Prostate gland (tissue), 2 donors: ENCODE measurements around the gene KIAA0232.

Source experiments
- POLR2AphosphoS5 ChIP-seq: sonication (generic); formaldehyde crosslinking; IDR thresholded peaks from one replicate; pipeline ENCODE4 v1.6.1; 2017; ENCODE audit warnings: antibody characterized with exemption
- TF ChIP-seq, protein P1 (sequence below), 4 experiments: fragments of 200-600 bp in 2 of 4; fragments of 450-650 bp in 2 of 4; sonication (generic) in 2 of 4; IDR thresholded peaks; 1 replicate in 3 of 4; 2 replicates in 1 of 4; pipeline ENCODE4 v1.5.1; 2016 to 2019; ENCODE audit warnings: antibody characterized with exemption in 4 of 4, mild to moderate bottlenecking in 2 of 4, moderate library complexity in 2 of 4

DNA sequence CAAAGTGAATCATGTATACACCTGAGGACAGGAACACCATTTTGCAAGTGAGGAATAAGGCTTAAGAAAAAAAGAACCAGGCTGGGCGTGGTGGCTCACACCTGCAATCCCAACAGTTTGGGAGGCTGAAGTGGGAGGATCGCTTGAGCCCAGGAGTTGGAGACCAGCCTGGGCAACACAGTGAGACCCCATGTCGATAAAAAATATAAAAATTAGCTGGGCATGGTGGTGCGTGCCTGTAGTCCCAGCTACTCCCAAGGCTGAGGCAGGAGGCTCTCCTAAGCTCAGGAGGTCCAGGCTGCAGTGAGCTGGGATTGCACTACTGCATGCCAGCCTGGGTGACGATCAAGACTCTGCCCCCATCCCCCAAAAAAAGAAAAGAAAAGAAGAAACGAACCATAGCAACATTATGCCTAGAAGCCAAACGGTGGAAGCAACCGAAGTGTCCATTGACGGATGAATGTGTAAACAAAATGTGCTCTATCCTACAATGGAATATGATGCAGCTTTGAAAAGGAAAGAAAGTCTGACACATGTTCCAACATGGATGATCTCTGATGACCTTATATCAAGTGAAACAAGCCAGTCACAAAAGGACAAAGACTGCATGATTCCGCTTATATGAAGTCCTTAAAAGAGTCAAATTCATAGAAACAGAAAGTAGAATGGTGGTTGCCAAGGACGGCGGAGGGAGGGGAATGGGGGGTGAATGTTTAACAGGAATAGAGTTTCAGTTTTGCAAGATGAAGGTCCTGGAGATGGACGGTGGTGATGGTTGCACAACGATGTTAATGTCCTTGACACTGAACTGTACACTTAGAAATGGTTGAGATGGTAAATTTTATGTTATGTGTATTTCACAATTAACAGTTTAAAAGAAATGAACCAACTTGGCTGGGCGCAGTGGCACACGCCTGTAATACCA is 8.6 kb upstream of the KIAA0232 start:
- TF ChIP-seq, protein P1, sequence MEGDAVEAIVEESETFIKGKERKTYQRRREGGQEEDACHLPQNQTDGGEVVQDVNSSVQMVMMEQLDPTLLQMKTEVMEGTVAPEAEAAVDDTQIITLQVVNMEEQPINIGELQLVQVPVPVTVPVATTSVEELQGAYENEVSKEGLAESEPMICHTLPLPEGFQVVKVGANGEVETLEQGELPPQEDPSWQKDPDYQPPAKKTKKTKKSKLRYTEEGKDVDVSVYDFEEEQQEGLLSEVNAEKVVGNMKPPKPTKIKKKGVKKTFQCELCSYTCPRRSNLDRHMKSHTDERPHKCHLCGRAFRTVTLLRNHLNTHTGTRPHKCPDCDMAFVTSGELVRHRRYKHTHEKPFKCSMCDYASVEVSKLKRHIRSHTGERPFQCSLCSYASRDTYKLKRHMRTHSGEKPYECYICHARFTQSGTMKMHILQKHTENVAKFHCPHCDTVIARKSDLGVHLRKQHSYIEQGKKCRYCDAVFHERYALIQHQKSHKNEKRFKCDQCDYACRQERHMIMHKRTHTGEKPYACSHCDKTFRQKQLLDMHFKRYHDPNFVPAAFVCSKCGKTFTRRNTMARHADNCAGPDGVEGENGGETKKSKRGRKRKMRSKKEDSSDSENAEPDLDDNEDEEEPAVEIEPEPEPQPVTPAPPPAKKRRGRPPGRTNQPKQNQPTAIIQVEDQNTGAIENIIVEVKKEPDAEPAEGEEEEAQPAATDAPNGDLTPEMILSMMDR (IDR thresholded peaks at IDR 0.05): no peak
- no peak for TF ChIP-seq POLR2AphosphoS5
